Tibial artery (tissue), 4 donors: ENCODE data around the gene NBEA.

Experiments used
- DNase-seq, 2 donors: peaks; one replicate each; pipeline ENCODE4 v3.0.0-alpha.2; 2019
- H3K27ac ChIP-seq, 2 donors: fragments of 200-600 bp; sonication (generic) in 1 of 2; 1 replicate in 1 of 2; 2 replicates in 1 of 2; pipeline ENCODE4 v1.5.1; 2018 to 2019; ENCODE audit warnings: mild to moderate bottlenecking in 1 of 2
- H3K27me3 ChIP-seq, 2 donors: fragments of 200-600 bp; sonication (generic) in 1 of 2; one replicate each; pipeline versions ENCODE4 v1.5.1 to v1.6.0; 2016 to 2019
- H3K36me3 ChIP-seq, 3 donors: fragments of 200-600 bp; sonication (generic) in 2 of 3; one replicate each; pipeline ENCODE4 v1.5.1; 2016 to 2019; ENCODE audit warnings: mild to moderate bottlenecking in 2 of 3
- H3K4me1 ChIP-seq, 4 donors: fragments of 200-600 bp; sonication (generic) in 2 of 4; 1 replicate in 3 of 4; 2 replicates in 1 of 4; pipeline ENCODE4 v1.5.1; 2016 to 2019
- H3K4me3 ChIP-seq, 2 donors: fragments of 200-600 bp; sonication (generic) in 1 of 2; 1 replicate in 1 of 2; 2 replicates in 1 of 2; pipeline ENCODE4 v1.5.1; 2018 to 2019; ENCODE audit warnings: mild to moderate bottlenecking in 2 of 2
- H3K9me3 ChIP-seq, 3 donors: fragments of 200-600 bp; sonication (generic) in 1 of 3; one replicate each; pipeline ENCODE4 v1.5.1; 2016 to 2019
- CTCF ChIP-seq, 2 experiments: fragments of 200-600 bp in 1 of 2; fragments of 450-650 bp in 1 of 2; IDR thresholded peaks; one replicate each; pipeline ENCODE4 v1.5.1; 2017 to 2019; ENCODE audit warnings: antibody characterized with exemption in 2 of 2, mild to moderate bottlenecking in 1 of 2, moderate library complexity in 1 of 2
- intact Hi-C: fragments of 100-400 bp; cut with DNase I; formaldehyde crosslinking; loops from one replicate; pipeline ENCODE4 v1.15.0; 2023; ENCODE audit warnings: low total_unique reads

Gene NBEA

GRCh38 chr13:35595181-35595580 lies 653.1 kb downstream of the NBEA start:
- H3K4me3 ChIP-seq: no peak overlapping the region
- H3K27ac ChIP-seq: no peak overlapping the region
- H3K4me1 ChIP-seq: peaks cover 0 to 20% (median 3%) of the 10 kb centered on the region in 4 donors
- no peaks in the 10 kb centered on the region for H3K27me3 ChIP-seq
- no peak for DNase-seq
- H3K9me3 ChIP-seq: no peaks in the 10 kb centered on the region
- H3K36me3 ChIP-seq: no peaks in the 10 kb centered on the region
- intact Hi-C loops: no loop called here
- TF ChIP-seq CTCF (IDR thresholded peaks at IDR 0.05): no peak

GRCh38 chr13:35596321-35597030 lies 654.4 kb downstream of the NBEA start:
- H3K27me3 ChIP-seq: no peaks in the 10 kb centered on the region
- H3K27ac ChIP-seq: no peak overlapping the region
- intact Hi-C loops: no loop called here
- no peak for TF ChIP-seq CTCF (IDR thresholded peaks at IDR 0.05)
- peaks cover 0 to 22% (median 3%) of the 10 kb centered on the region in 4 donors for H3K4me1 ChIP-seq
- DNase-seq: no peak
- H3K9me3 ChIP-seq: no peaks in the 10 kb centered on the region
- no peaks in the 10 kb centered on the region for H3K36me3 ChIP-seq
- H3K4me3 ChIP-seq: no peak overlapping the region

GRCh38 chr13:35597451-35597850 lies 655.4 kb downstream of the NBEA start:
- Histone ChIP-seq H3K27me3 (no peaks in the 10 kb centered on the region), H3K4me3 (no peak overlapping the region), H3K27ac (no peak overlapping the region), H3K9me3 (no peaks in the 10 kb centered on the region), H3K4me1 (peaks cover 0 to 22% (median 3%) of the 10 kb centered on the region in 4 donors), H3K36me3 (no peaks in the 10 kb centered on the region)
- intact Hi-C loops: no loop called here
- TF ChIP-seq CTCF (IDR thresholded peaks at IDR 0.05): no peak
- no peak for DNase-seq

GRCh38 chr13:35598233-35598632 lies 656.2 kb downstream of the NBEA start:
- Histone ChIP-seq H3K36me3 (no peaks in the 10 kb centered on the region), H3K4me1 (peaks cover 0 to 22% (median 3%) of the 10 kb centered on the region in 4 donors), H3K4me3 (no peak overlapping the region), H3K27me3 (no peaks in the 10 kb centered on the region), H3K9me3 (no peaks in the 10 kb centered on the region), H3K27ac (no peak overlapping the region)
- no peak for TF ChIP-seq CTCF (IDR thresholded peaks at IDR 0.05)
- intact Hi-C loops: no loop called here
- DNase-seq: no peak

- Histone ChIP-seq H3K27ac (peak overlapping the region; percentile 26 to 41), H3K4me3 (no peak overlapping the region), H3K9me3 (no peaks in the 10 kb centered on the region), H3K36me3 (no peaks in the 10 kb centered on the region), H3K4me1 (peaks cover 0 to 22% (median 3%) of the 10 kb centered on the region in 4 donors), H3K27me3 (no peaks in the 10 kb centered on the region)
- TF ChIP-seq CTCF (IDR thresholded peaks at IDR 0.05): no peak
- intact Hi-C loops: no loop called here
- DNase-seq: no peak
Measured at GRCh38 chr13:35598790-35599369, 656.8 kb downstream of the NBEA start.
